Upper lobe of left lung (tissue), 4 donors: Measurements from ENCODE around the gene CNTRL.

ENCODE experiments used
- POLR2A ChIP-seq, 4 donors: fragments of 450-650 bp; IDR thresholded peaks; one replicate each; pipeline ENCODE4 v1.5.1; 2016 to 2017; ENCODE audit warnings: antibody characterized with exemption in 4 of 4, mild to moderate bottlenecking in 2 of 4
- TF ChIP-seq, protein P1 (sequence below), 6 experiments: fragments of 450-650 bp in 4 of 6; fragments of 200-600 bp in 2 of 6; sonication (generic) in 2 of 6; IDR thresholded peaks; one replicate each; pipeline ENCODE4 v1.5.1; 2016 to 2019; ENCODE audit warnings: antibody characterized with exemption in 6 of 6

GRCh38 chr9:121141306-121141705, 66.6 kb downstream of the CNTRL start:
- TF ChIP-seq, protein P1, sequence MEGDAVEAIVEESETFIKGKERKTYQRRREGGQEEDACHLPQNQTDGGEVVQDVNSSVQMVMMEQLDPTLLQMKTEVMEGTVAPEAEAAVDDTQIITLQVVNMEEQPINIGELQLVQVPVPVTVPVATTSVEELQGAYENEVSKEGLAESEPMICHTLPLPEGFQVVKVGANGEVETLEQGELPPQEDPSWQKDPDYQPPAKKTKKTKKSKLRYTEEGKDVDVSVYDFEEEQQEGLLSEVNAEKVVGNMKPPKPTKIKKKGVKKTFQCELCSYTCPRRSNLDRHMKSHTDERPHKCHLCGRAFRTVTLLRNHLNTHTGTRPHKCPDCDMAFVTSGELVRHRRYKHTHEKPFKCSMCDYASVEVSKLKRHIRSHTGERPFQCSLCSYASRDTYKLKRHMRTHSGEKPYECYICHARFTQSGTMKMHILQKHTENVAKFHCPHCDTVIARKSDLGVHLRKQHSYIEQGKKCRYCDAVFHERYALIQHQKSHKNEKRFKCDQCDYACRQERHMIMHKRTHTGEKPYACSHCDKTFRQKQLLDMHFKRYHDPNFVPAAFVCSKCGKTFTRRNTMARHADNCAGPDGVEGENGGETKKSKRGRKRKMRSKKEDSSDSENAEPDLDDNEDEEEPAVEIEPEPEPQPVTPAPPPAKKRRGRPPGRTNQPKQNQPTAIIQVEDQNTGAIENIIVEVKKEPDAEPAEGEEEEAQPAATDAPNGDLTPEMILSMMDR (IDR thresholded peaks at IDR 0.05): no peak
- no peak for TF ChIP-seq POLR2A (IDR thresholded peaks at IDR 0.05)
